ENCODE data around the gene MINPP1.

MINPP1 gene

GRCh38 chr10:87519582-87519981 is 14.9 kb downstream of the MINPP1 start:
- DNase-seq = no peak

- no peak for DNase-seq
Measured at GRCh38 chr10:87523731-87524130, 19.0 kb downstream of the MINPP1 start.

- no peak for DNase-seq
Measured at GRCh38 chr10:87524296-87524695, 19.6 kb downstream of the MINPP1 start.

GRCh38 chr10:87531908-87532622 is 27.4 kb downstream of the MINPP1 start:
- no peak for DNase-seq

GRCh38 chr10:87532696-87533095 is 28.0 kb downstream of the MINPP1 start:
- no peak for DNase-seq

- no peak for DNase-seq
Measured at GRCh38 chr10:87534173-87534858, 29.6 kb downstream of the MINPP1 start.

- no peak for DNase-seq
Measured at GRCh38 chr10:87538092-87539015, 33.7 kb downstream of the MINPP1 start.

GRCh38 chr10:87541114-87541513 is 36.4 kb downstream of the MINPP1 start:
- DNase-seq = no peak

GRCh38 chr10:87544721-87545120 is 40.0 kb downstream of the MINPP1 start:
- no peak for DNase-seq

GRCh38 chr10:87545783-87546182 is 41.1 kb downstream of the MINPP1 start:
- DNase-seq = no peak

GRCh38 chr10:87546210-87546609 is 41.5 kb downstream of the MINPP1 start:
- DNase-seq = no peak

GRCh38 chr10:87546971-87547413 is 42.3 kb downstream of the MINPP1 start:
- DNase-seq = no peak

- no peak for DNase-seq
Measured at GRCh38 chr10:87547734-87548311, 43.1 kb downstream of the MINPP1 start.

- DNase-seq = no peak
Measured at GRCh38 chr10:87550741-87551140, 46.0 kb downstream of the MINPP1 start.

- no peak for DNase-seq
Measured at GRCh38 chr10:87551326-87551725, 46.6 kb downstream of the MINPP1 start.

GRCh38 chr10:87552248-87552929 is 47.7 kb downstream of the MINPP1 start:
- DNase-seq = no peak

GRCh38 chr10:87557409-87557808 is 52.7 kb downstream of the MINPP1 start:
- no peak for DNase-seq

- DNase-seq = no peak
Measured at GRCh38 chr10:87558333-87558732, 53.6 kb downstream of the MINPP1 start.

- no peak for DNase-seq
Measured at GRCh38 chr10:87559392-87559791, 54.7 kb downstream of the MINPP1 start.

- no peak for DNase-seq
Measured at GRCh38 chr10:87560495-87561129, 55.9 kb downstream of the MINPP1 start.
